ENCODE measurements around the gene RNF130. TPM values are rescaled to one million over a fixed set of nuclear protein-coding genes. Genes with fewer than 3 reads are reported as not detected.

The RNF130 gene
- total RNA-seq, 4 donors from 2014 or later: 84.7 to 105 (median 98.5) TPM

DNA sequence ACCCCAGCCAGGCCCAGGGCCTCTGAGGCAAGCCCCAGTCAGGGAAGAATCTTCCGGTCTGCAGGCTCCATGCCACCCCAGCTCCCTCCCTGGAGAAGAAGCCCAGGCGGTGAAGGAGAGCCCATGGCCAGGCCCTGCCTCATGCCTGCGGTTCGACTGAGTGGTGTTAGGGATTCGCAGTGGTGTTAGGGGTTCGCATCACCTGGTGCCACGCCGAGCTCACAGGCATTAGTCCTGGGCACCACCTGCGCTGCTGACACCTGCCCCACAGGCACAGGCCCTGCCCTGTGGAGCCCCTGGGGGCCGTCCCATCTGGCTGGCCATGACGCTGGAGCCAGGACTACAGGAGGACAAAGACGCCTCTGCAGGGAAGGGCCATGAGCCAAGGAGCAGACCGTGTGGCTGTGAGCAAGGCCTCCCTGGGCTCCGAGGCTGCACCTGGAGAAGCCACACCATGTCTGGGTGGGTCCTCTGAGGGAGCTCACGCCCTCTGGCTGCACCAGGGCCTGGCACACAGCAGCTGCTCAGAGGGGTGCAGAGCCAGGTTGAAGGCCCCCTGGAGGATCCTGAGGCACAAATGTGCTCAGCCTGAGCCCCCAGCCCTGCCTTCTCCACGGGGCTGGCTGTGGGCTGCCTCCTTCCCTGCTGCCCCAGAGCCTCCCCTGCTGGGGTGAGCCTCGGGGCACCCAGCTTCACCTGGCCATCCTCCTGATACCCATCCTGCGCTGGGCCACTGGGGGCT lies 27.6 kb upstream of the RNF130 start:
- no peak for TF ChIP-seq POLR2A (IDR thresholded peaks at IDR 0.05)
- no peak for TF ChIP-seq EP300 (IDR thresholded peaks at IDR 0.05)
- TF ChIP-seq, protein P1, sequence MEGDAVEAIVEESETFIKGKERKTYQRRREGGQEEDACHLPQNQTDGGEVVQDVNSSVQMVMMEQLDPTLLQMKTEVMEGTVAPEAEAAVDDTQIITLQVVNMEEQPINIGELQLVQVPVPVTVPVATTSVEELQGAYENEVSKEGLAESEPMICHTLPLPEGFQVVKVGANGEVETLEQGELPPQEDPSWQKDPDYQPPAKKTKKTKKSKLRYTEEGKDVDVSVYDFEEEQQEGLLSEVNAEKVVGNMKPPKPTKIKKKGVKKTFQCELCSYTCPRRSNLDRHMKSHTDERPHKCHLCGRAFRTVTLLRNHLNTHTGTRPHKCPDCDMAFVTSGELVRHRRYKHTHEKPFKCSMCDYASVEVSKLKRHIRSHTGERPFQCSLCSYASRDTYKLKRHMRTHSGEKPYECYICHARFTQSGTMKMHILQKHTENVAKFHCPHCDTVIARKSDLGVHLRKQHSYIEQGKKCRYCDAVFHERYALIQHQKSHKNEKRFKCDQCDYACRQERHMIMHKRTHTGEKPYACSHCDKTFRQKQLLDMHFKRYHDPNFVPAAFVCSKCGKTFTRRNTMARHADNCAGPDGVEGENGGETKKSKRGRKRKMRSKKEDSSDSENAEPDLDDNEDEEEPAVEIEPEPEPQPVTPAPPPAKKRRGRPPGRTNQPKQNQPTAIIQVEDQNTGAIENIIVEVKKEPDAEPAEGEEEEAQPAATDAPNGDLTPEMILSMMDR (IDR thresholded peaks at IDR 0.05): no peak
- TF ChIP-seq POLR2AphosphoS5 (IDR thresholded peaks at IDR 0.05): no peak
- Histone ChIP-seq H3K27me3 (peaks cover 23% of the 10 kb centered on the region), H3K4me3 (no peak overlapping the region), H3K9me3 (no peaks in the 10 kb centered on the region), H3K36me3 (no peaks in the 10 kb centered on the region), H3K4me1 (no peaks in the 10 kb centered on the region), H3K27ac (no peak overlapping the region)
- ATAC-seq: no peak
- WGBS, 2 donors (ENCODE audit: low coverage in 1 of 2): no CpG with 5 or more reads among the region's 18 CpGs

DNA sequence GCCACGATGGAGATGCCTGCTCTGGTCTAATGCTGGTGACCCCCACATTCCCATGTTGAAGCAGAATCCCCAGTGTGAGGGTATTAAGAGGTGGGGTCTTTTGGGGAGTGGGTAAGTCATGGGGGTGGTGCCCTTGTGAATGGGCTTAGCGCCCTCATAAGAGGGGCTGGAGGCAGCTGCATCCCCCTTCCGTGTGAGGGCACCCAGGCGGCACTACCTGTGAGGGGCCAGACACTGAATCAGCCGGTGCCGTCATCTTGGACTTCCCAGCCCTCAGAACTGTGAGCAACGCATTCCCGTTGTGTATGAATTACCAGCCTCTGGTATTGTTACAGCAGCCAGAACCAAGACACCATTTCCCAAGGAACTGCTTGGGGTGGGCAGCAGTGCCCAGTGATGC lies 27.0 kb upstream of the RNF130 start:
- peaks cover 23% of the 10 kb centered on the region for H3K27me3 ChIP-seq
- ATAC-seq: no peak
- no peaks in the 10 kb centered on the region for H3K36me3 ChIP-seq
- no peak overlapping the region for H3K27ac ChIP-seq
- no peak for TF ChIP-seq POLR2A (IDR thresholded peaks at IDR 0.05)
- TF ChIP-seq EP300 (IDR thresholded peaks at IDR 0.05): no peak
- no peak for TF ChIP-seq POLR2AphosphoS5 (IDR thresholded peaks at IDR 0.05)
- TF ChIP-seq, protein P1 (IDR thresholded peaks at IDR 0.05): no peak
- no peaks in the 10 kb centered on the region for H3K4me1 ChIP-seq
- 60% methylated on average over 1 of the region's 8 CpGs; no CpG with 5 or more reads in 1 of the 2 donors for WGBS, 2 donors (ENCODE audit: low coverage in 1 of 2)
- H3K4me3 ChIP-seq: no peak overlapping the region
- no peaks in the 10 kb centered on the region for H3K9me3 ChIP-seq

DNA sequence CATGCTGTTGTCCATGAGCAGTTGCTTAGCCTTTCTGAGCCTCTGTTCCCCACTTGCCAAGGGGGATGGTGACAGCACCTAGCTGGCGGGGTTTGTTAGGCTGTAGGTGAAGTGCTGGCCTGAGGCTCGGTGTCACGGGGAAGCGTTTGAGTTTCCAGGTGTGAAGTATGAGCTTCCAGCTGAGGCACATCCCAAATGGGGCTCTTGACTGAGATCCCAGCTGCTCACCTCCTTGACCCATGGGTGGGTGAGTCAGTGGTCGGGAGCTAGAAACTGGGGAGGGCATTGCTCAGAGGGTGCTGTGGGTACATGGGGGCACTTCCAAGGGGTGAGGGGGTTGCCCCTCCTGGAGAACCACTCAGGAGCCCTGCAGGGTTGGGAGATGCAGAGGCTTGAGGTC lies 26.4 kb upstream of the RNF130 start:
- ATAC-seq: no peak
- H3K9me3 ChIP-seq: no peaks in the 10 kb centered on the region
- H3K4me1 ChIP-seq: no peaks in the 10 kb centered on the region
- no peak overlapping the region for H3K4me3 ChIP-seq
- WGBS, 2 donors (ENCODE audit: low coverage in 1 of 2): 70% methylated on average over 2 of the region's 5 CpGs; no CpG with 5 or more reads in 1 of the 2 donors
- H3K27me3 ChIP-seq: peaks cover 23% of the 10 kb centered on the region
- no peaks in the 10 kb centered on the region for H3K36me3 ChIP-seq
- no peak overlapping the region for H3K27ac ChIP-seq
- no peak for TF ChIP-seq EP300 (IDR thresholded peaks at IDR 0.05)
- TF ChIP-seq POLR2AphosphoS5 (IDR thresholded peaks at IDR 0.05): no peak
- TF ChIP-seq, protein P1 (IDR thresholded peaks at IDR 0.05): no peak
- no peak for TF ChIP-seq POLR2A (IDR thresholded peaks at IDR 0.05)

DNA sequence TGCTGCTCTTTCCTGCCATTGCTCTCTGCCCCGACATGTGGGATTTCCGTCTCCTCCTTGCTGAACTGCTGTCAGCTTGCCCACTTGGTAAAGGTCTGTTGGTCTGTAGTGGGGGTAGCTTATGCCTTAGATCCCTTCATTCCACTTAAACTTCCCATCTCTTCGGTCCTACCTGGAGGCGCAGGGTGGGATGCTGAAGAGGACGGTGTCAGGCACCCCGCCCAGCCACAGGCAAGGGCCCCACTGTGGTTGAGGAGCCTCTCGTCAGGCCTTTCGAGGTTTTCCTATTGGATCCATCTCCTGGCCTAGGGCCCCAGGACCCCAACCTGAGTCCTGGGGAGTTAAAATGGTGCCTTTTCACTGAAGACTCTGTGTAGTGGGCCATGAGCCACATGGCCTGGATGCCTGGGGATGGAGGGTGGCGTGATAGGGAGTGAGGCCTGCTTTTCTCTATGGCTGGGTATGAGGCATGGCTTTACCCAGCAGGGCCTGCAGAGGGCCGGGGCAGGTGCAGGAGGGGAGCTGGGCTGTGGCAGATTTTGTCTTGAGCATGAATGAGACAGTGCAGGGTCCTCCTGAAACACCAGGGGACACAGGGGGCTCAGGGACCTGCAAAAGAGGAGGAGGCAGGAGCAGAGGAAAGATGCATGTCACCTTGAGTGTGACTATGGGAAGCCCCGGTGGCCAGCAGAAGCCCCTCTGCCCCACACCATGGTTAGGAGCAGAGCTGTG lies 25.8 kb upstream of the RNF130 start:
- Histone ChIP-seq H3K27ac (no peak overlapping the region), H3K4me3 (no peak overlapping the region), H3K9me3 (no peaks in the 10 kb centered on the region), H3K27me3 (peaks cover 23% of the 10 kb centered on the region), H3K36me3 (no peaks in the 10 kb centered on the region), H3K4me1 (no peaks in the 10 kb centered on the region)
- no peak for ATAC-seq
- TF ChIP-seq POLR2AphosphoS5 (IDR thresholded peaks at IDR 0.05) (no peak), POLR2A (IDR thresholded peaks at IDR 0.05) (no peak), EP300 (IDR thresholded peaks at IDR 0.05) (no peak)
- TF ChIP-seq, protein P1 (IDR thresholded peaks at IDR 0.05): no peak
- 60% methylated on average over 1 of the region's 11 CpGs; no CpG with 5 or more reads in 1 of the 2 donors for WGBS, 2 donors (ENCODE audit: low coverage in 1 of 2)
